HL-60 (cell line): ENCODE data around the gene IFT20.

ENCODE experiments used
- DNase-seq, 2 experiments: peaks; one replicate each; pipeline ENCODE4 v3.0.0-alpha.2; 2010 to 2020; ENCODE audit warnings: low read depth in 1 of 2, low spot score in 1 of 2
- H3K27ac ChIP-seq: fragments of 250-450 bp; sonication (Bioruptor Pico); replicated peaks from 2 replicates; pipeline ENCODE4 v1.5.1; 2020; ENCODE audit warnings: mild to moderate bottlenecking, moderate library complexity
- H3K27me3 ChIP-seq: fragments of 250-450 bp; sonication (Bioruptor Pico); 2 replicates; pipeline ENCODE4 v1.5.1; 2021; ENCODE audit warnings: mild to moderate bottlenecking, moderate library complexity; ENCODE audit not compliant: insufficient read depth, poor library complexity, severe bottlenecking
- H3K4me3 ChIP-seq: replicated peaks from 2 replicates; pipeline ENCODE4 v1.5.1; 2011; ENCODE audit warnings: mild to moderate bottlenecking, control low read depth, low read length; ENCODE audit not compliant: insufficient read depth
- CTCF ChIP-seq: IDR thresholded peaks from one replicate; pipeline ENCODE4 v1.5.1; 2011; ENCODE audit warnings: low read length, control low read depth, inconsistent platforms; ENCODE audit not compliant: insufficient read depth
- GABPA ChIP-seq: IDR thresholded peaks from 2 replicates; pipeline ENCODE4 v1.6.1; 2012; ENCODE audit warnings: low read depth
- POLR2AphosphoS5 ChIP-seq: IDR thresholded peaks from 2 replicates; pipeline ENCODE4 v1.6.1; 2012; ENCODE audit warnings: low read depth
- REST ChIP-seq: IDR thresholded peaks from 2 replicates; pipeline ENCODE4 v1.6.1; 2012; ENCODE audit warnings: low read depth; ENCODE audit not compliant: insufficient replicate concordance
- SPI1 ChIP-seq: IDR thresholded peaks from 2 replicates; pipeline ENCODE4 v1.6.1; 2012; ENCODE audit warnings: low read depth, mild to moderate bottlenecking, borderline replicate concordance

Gene IFT20

GRCh38 chr17:28315846-28316705, 19.2 kb downstream of the IFT20 start:
- no peaks in the 10 kb centered on the region for H3K27me3 ChIP-seq
- TF ChIP-seq CTCF (no peak), POLR2AphosphoS5 (no peak), SPI1 (no peak), GABPA (no peak), REST (no peak)
- no peak for DNase-seq
- H3K27ac ChIP-seq: no peak overlapping the region
- H3K4me3 ChIP-seq: no peak overlapping the region

- Histone ChIP-seq H3K4me3 (no peak overlapping the region), H3K27me3 (no peaks in the 10 kb centered on the region), H3K27ac (no peak overlapping the region)
- TF ChIP-seq SPI1 (no peak), GABPA (no peak), REST (no peak), CTCF (no peak), POLR2AphosphoS5 (no peak)
- DNase-seq: no peak
Measured at GRCh38 chr17:28313841-28314240, 21.4 kb downstream of the IFT20 start.

- H3K4me3 ChIP-seq: no peak overlapping the region
- no peaks in the 10 kb centered on the region for H3K27me3 ChIP-seq
- TF ChIP-seq CTCF (no peak), GABPA (no peak), SPI1 (no peak), REST (no peak), POLR2AphosphoS5 (no peak)
- DNase-seq: no peak
- no peak overlapping the region for H3K27ac ChIP-seq
Measured at GRCh38 chr17:28306954-28307401, 28.3 kb downstream of the IFT20 start.
